ENCODE results near the gene MYO1D.
"Not testable (repeated sequence)": the region's sequence is repeated elsewhere in the genome, so short reads cannot be mapped to it uniquely, and the experiment has no call there.

Gene MYO1D

GRCh38 chr17:32896647-32897258 lies 19.8 kb upstream of the MYO1D start:
- DNase-seq (ENCODE audit: low read depth in 1 of 2, low spot score in 1 of 2), result no peak

- no peak for DNase-seq (ENCODE audit: low read depth in 1 of 2, low spot score in 1 of 2)
Observed at GRCh38 chr17:32894245-32894644, 17.3 kb upstream of the MYO1D start.

- not testable (repeated sequence) for DNase-seq (ENCODE audit: low read depth in 1 of 2, low spot score in 1 of 2)
Observed at GRCh38 chr17:32887410-32887809, 10.5 kb upstream of the MYO1D start.

- DNase-seq (ENCODE audit: low read depth in 1 of 2, low spot score in 1 of 2), result not testable (repeated sequence)
Observed at GRCh38 chr17:32886951-32887350, 10.0 kb upstream of the MYO1D start.

- peak in 1 of 2 donors; percentile 5 for DNase-seq (ENCODE audit: low read depth in 1 of 2, low spot score in 1 of 2)
Observed at GRCh38 chr17:32882734-32883133, 5.8 kb upstream of the MYO1D start.

- no peak for DNase-seq (ENCODE audit: low read depth in 1 of 2, low spot score in 1 of 2)
Observed at GRCh38 chr17:32882029-32882428, 5.1 kb upstream of the MYO1D start.

GRCh38 chr17:32880671-32881453 lies 3.9 kb upstream of the MYO1D start:
- DNase-seq (ENCODE audit: low read depth in 1 of 2, low spot score in 1 of 2), result no peak

- DNase-seq (ENCODE audit: low read depth in 1 of 2, low spot score in 1 of 2), result no peak
Observed at GRCh38 chr17:32879134-32879533, 2.2 kb upstream of the MYO1D start.

GRCh38 chr17:32878211-32878610 lies 1.3 kb upstream of the MYO1D start:
- no peak for DNase-seq (ENCODE audit: low read depth in 1 of 2, low spot score in 1 of 2)

GRCh38 chr17:32877164-32877764 lies 340 bp upstream of the MYO1D start:
- peak; percentile 82 to 91 for DNase-seq (ENCODE audit: low read depth in 1 of 2, low spot score in 1 of 2)

GRCh38 chr17:32875923-32876416 lies 954 bp downstream of the MYO1D start:
- DNase-seq (ENCODE audit: low read depth in 1 of 2, low spot score in 1 of 2), result no peak

- no peak for DNase-seq (ENCODE audit: low read depth in 1 of 2, low spot score in 1 of 2)
Observed at GRCh38 chr17:32875230-32875917, 1.6 kb downstream of the MYO1D start.

GRCh38 chr17:32873114-32873513 lies 3.8 kb downstream of the MYO1D start:
- no peak for DNase-seq (ENCODE audit: low read depth in 1 of 2, low spot score in 1 of 2)

- no peak for DNase-seq (ENCODE audit: low read depth in 1 of 2, low spot score in 1 of 2)
Observed at GRCh38 chr17:32871746-32872145, 5.2 kb downstream of the MYO1D start.

- no peak for DNase-seq (ENCODE audit: low read depth in 1 of 2, low spot score in 1 of 2)
Observed at GRCh38 chr17:32870969-32871368, 6.0 kb downstream of the MYO1D start.

- no peak for DNase-seq (ENCODE audit: low read depth in 1 of 2, low spot score in 1 of 2)
Observed at GRCh38 chr17:32870027-32870670, 6.8 kb downstream of the MYO1D start.

GRCh38 chr17:32869345-32870026 lies 7.4 kb downstream of the MYO1D start:
- DNase-seq (ENCODE audit: low read depth in 1 of 2, low spot score in 1 of 2), result no peak

- no peak for DNase-seq (ENCODE audit: low read depth in 1 of 2, low spot score in 1 of 2)
Observed at GRCh38 chr17:32865141-32865540, 11.8 kb downstream of the MYO1D start.

GRCh38 chr17:32863559-32863958 lies 13.4 kb downstream of the MYO1D start:
- no peak for DNase-seq (ENCODE audit: low read depth in 1 of 2, low spot score in 1 of 2)

GRCh38 chr17:32862940-32863339 lies 14.0 kb downstream of the MYO1D start:
- no peak for DNase-seq (ENCODE audit: low read depth in 1 of 2, low spot score in 1 of 2)
